Ishikawa (cell line): ENCODE results near the gene SULT1A1.

Experiments used
- CEBPB ChIP-seq: IDR thresholded peaks from 2 replicates; pipeline ENCODE4 v1.6.1; 2012
- CREB1 ChIP-seq: IDR thresholded peaks from 2 replicates; pipeline ENCODE4 v1.6.1; 2012; ENCODE audit warnings: low read depth
- EGR1 ChIP-seq: IDR thresholded peaks from 2 replicates; pipeline ENCODE4 v1.6.1; 2012
- EP300 ChIP-seq: IDR thresholded peaks from 2 replicates; pipeline ENCODE4 v1.6.1; 2012; ENCODE audit warnings: borderline replicate concordance
- FOXM1 ChIP-seq: IDR thresholded peaks from 2 replicates; pipeline ENCODE4 v1.6.1; 2012; ENCODE audit warnings: low read depth, borderline replicate concordance
- NFIC ChIP-seq: IDR thresholded peaks from 2 replicates; pipeline ENCODE4 v1.6.1; 2012
- RAD21 ChIP-seq: IDR thresholded peaks from 2 replicates; pipeline ENCODE4 v1.6.1; 2012; ENCODE audit warnings: low read depth
- REST ChIP-seq: IDR thresholded peaks from 2 replicates; pipeline ENCODE4 v1.6.1; 2012; ENCODE audit warnings: low read depth, mild to moderate bottlenecking
- TAF1 ChIP-seq: IDR thresholded peaks from 2 replicates; pipeline ENCODE4 v1.6.1; 2012; ENCODE audit warnings: low read depth, mild to moderate bottlenecking
- TCF12 ChIP-seq: IDR thresholded peaks from 2 replicates; pipeline ENCODE4 v1.6.1; 2012; ENCODE audit warnings: low read depth
- TEAD4 ChIP-seq: IDR thresholded peaks from 2 replicates; pipeline ENCODE4 v1.6.1; 2012
- YY1 ChIP-seq: IDR thresholded peaks from 2 replicates; pipeline ENCODE4 v1.6.1; 2012; ENCODE audit warnings: low read depth
- ZBTB7A ChIP-seq: IDR thresholded peaks from 2 replicates; pipeline ENCODE4 v1.6.1; 2012; ENCODE audit warnings: low read depth
- TF ChIP-seq, protein P1 (sequence below): IDR thresholded peaks from 2 replicates; pipeline ENCODE4 v1.6.1; 2012

The SULT1A1 gene

GRCh38 chr16:28617874-28618273, 8.0 kb upstream of the SULT1A1 start:
- TF ChIP-seq YY1 (no peak), REST (no peak), CREB1 (no peak)

DNA sequence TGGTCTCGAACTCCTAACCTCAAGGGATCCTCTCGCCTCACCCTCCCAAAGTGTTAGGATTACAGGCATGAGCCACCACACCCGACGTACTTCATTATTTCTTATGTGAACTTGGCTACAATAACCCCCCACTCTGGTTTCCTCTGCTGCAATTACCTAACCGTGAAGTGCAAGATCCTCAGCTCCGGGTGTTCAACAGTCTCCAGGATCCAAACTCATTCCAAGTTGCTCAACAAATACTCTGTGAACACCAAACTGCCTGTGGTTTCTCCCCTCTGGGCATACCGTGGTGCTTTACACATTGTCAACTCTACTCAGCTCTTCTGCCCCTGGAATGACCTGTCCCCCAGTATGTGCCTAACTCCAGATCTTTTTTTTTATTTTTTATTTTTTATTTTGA, 6.8 kb upstream of the SULT1A1 start:
- TF ChIP-seq CREB1 (no peak), ZBTB7A (no peak), FOXM1 (no peak), CEBPB (no peak), TEAD4 (no peak), REST (no peak), TAF1 (no peak), EGR1 (no peak), YY1 (no peak), TCF12 (no peak)
- TF ChIP-seq, protein P1, sequence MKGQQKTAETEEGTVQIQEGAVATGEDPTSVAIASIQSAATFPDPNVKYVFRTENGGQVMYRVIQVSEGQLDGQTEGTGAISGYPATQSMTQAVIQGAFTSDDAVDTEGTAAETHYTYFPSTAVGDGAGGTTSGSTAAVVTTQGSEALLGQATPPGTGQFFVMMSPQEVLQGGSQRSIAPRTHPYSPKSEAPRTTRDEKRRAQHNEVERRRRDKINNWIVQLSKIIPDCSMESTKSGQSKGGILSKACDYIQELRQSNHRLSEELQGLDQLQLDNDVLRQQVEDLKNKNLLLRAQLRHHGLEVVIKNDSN, result no peak

DNA sequence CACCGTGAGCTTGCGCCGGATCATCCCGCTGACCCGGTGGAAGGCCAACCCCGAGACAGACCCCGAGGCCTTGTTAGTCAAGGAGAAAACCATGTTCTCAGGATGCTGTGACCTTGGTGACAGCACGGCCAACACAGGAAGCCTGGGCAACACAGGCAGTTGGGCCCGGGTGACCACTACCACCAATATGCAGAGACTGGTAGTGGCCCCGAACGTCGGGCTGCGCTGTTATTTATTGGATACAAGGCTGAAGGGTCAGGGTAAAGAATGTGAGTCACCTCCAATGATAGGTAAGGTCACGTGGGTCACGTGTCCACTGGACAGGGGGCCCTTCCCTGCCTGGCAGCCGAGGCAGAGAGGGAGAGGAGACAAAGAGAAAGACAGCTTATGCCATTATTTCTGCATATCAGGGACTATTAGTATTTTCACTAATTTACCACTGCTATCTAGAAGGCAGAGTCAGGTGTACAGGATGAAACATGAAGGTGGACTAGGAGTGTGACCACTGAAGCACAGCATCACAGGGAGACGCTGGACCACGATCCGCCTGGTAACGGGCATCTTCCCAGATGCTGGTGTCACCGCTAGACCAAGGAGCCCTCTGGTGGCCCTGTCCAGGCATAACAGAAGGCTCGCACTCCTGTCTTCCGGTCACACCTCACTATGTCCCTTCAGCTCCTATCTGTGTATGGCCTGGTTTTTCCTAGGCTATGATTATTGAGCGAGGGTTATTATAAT, 5.8 kb upstream of the SULT1A1 start:
- peak; percentile 68 for TF ChIP-seq RAD21

DNA sequence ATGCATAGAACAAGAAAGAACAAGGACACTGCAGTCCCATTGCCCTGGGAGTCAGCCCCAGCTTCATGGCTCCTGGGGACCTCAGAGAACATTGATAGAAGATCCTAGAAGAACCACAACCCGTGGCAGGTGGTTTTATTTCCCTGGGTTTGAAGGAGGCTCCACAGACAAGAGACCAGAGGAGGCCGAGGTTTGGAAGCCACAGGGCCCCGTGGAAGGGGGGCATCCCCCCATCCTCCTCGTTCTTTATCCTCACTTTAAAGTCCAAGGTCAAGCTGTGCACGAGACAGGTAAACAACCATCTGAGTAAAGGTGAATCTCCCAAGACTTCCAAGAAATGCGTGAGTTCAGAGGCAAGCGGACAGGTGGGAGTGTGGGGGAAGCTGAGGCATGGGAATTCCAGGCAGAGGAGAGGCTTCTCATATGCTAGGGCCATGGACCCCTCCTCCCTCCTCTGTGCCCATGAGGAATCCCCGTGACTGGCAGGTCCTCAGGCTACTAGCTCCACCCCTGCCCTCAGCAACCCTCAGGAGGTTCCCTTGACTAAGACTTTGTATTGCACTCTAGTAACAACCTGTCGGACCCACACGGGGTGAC, 849 bp upstream of the SULT1A1 start:
- no peak for TF ChIP-seq TEAD4
- no peak for TF ChIP-seq NFIC
- no peak for TF ChIP-seq TAF1
- TF ChIP-seq CREB1, result no peak
- no peak for TF ChIP-seq YY1

DNA sequence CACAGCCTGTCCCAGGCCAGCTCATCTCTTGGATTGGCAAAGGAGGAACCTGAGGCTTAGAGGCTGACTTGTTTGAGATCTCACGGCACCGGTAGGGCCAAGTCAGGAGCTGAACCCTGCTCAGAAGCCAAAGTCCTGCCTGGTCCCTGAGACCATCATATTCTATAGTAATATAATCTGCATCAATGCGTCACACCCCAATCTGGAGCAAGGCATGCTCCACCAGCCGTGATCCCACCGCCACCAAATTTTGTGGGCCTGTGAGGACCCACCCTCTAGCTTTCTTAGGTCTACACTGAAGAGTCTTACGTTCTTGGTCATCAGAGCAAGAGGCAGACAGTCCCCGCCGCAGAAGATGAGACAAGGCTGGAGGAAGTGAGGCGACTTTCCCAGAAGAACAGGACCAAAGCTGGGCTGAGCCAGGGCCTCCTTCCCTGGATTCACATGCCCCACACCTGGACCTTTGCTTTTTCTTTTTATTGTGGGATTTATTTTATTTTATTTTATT, 2.7 kb downstream of the SULT1A1 start:
- TF ChIP-seq NFIC (no peak), YY1 (no peak), CEBPB (no peak), RAD21 (no peak), EGR1 (no peak), REST (no peak), CREB1 (no peak), TAF1 (no peak), FOXM1 (no peak), EP300 (no peak), TCF12 (no peak), ZBTB7A (no peak)
- TF ChIP-seq, protein P1, result no peak
